Inflammatory macrophage (primary cell): ENCODE results near the gene IPO9.
"Not testable (repeated sequence)": the region's sequence is repeated elsewhere in the genome, so short reads cannot be mapped to it uniquely, and the experiment has no call there.

ENCODE experiments used
- DNase-seq, 2 donors: peaks; one replicate each; pipeline ENCODE4 v3.0.0-alpha.2; 2020 to 2022

Gene IPO9

DNA sequence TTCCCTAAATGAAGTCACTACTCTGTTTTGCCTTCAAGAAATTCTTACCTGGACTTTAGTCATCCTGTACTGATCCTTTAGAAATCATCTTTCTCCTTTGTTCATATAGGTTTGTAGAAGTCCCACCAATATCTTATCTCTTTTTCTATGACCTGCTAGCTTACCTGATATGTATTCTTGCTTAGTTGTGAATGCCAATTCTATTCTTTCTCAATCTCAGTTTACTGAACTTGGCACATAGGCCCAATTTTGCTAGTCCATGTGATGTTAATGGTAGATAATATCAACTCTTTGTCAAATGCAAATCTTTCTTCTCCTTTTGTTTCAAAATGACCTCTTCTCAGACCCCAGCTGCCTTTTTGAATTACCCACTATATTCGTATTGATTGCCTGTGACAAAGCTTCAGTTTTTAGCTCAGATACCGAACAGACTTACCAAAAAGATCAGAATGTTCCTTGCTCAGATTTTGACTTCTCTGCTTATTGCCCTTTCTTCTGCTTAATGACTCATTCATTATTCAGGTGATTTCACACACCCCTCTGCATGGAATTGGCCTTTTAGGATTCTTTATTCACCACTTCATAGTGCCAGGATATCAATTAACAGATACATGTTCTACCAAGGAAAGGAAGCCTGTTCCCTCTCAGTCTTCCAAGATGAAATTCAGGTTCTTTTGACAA, 20.6 kb downstream of the IPO9 start:
- no peak for DNase-seq

DNA sequence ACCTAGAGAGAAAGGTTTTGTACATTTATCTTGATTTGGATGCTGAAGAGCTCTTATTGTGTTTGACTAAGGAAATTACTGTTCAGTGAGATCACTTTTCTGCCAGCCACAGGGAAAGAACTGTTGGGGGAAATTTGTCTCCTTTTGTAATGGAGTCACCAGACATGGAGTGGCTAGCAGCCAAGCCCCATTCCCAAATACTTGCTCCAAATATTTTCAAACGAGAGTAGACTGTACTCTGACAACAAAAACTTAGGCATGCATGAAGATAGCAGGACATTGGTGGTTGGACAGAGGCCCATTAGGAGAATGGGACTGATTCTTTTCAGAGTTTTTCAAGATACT, 21.1 kb downstream of the IPO9 start:
- DNase-seq, result no peak

DNA sequence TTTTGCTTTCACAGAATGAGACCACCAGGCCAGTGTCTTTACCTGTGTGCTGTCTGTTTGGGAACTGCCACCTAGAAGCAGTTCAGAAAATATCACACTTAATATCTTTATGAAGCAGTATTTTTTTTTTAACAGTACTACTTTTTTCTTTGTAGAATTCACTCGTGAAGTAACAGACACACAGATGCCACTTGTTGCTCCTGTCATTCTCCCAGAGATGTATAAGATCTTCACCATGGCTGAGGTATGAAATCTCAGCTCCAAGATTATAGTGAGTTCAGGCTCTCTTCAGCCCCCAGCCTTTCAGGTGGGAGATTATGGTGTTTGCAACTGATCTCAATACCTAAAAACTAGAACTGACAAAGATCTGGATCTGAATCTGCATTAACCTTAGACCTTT, 23.0 kb downstream of the IPO9 start:
- no peak for DNase-seq

DNA sequence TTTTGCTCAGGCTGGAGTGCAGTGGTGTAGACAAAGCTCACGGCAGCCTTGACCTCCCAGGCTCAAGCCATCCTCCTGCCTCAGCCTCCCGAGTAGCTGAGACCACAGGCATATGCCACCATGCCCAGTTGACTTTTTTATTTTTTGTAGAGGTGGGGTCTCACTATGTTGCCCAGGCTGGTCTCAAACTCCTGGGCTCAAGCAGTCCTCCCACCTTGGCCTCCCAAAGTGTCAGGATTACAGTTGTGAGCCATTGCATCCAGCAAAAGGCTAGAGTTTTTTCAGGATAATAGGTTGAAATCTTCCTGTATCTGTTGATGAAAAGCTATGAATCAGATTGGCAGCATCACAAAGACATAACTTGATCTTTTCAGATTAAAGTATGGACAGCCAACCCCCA, 27.8 kb downstream of the IPO9 start:
- DNase-seq, result not testable (repeated sequence)

DNA sequence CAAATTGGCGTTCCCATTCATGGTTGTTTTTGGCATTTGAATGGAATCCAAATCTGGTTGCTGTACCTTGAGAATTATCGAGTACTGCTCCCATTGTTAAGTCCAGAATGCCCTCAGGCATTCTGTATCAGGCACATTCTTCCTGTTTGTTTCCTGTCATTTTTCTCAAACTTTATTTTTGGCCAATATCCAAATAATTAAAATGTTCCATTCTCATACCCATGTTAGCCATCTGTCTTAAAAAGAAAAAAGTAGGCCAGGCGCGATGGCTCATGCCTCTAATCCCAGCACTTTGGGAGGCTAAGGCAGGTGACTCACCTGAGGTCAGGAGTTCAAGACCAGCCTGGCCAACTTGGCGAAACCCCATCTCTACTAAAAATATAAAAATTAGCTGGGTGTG, 30.5 kb downstream of the IPO9 start:
- DNase-seq, result no peak

DNA sequence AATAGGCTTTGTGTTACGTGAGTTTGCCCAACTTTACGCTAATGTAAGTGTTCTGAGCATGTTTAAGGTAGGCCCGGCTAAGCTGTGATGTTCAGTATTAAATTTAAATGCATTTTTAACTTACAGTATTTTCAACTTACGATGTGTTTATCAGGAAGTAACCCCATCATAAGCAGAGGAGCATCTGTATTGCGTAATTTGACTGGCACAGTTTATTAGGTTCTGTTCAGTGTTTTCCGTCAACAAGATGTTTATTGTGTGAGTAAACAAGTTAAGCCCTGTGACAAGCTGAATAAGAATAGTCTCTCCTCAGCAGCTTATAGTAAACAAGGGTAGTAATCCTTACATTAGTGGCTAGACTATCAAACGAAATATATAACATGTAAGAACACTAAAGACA, 32.5 kb downstream of the IPO9 start:
- DNase-seq, result no peak

DNA sequence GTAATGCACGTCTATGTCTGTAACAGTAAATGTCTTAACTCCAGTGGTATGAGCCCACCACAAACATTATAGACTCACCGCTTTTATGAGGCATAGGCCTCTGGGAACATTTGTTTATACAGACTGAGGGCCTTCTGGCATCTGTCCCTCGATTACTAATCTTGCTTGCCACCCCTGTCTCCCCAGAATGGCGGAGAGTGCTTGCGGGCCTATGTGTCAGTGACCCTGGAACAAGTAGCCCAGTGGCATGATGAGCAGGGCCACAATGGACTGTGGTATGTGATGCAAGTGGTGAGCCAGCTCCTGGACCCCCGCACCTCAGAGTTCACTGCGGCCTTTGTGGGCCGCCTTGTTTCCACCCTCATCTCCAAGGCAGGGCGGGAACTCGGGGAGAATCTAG, 41.4 kb downstream of the IPO9 start:
- DNase-seq, result no peak

DNA sequence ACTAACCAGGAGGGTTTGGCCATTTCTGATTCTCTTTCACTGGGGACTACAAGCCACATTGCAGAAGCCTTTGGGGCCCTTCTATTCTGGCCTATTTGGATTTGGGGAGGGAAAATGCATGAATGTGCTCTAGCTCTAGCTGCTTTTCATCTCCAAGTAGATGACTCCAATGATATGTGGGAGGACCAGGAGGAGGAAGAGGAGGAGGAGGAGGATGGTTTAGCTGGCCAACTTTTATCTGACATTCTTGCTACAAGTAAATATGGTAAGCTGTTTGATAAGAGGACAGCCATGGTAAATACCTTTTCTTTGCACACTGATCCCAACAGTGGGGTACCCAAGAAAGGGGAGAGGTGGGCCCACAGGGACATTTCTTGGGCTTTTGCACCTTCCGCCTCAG, 45.7 kb downstream of the IPO9 start:
- no peak for DNase-seq

DNA sequence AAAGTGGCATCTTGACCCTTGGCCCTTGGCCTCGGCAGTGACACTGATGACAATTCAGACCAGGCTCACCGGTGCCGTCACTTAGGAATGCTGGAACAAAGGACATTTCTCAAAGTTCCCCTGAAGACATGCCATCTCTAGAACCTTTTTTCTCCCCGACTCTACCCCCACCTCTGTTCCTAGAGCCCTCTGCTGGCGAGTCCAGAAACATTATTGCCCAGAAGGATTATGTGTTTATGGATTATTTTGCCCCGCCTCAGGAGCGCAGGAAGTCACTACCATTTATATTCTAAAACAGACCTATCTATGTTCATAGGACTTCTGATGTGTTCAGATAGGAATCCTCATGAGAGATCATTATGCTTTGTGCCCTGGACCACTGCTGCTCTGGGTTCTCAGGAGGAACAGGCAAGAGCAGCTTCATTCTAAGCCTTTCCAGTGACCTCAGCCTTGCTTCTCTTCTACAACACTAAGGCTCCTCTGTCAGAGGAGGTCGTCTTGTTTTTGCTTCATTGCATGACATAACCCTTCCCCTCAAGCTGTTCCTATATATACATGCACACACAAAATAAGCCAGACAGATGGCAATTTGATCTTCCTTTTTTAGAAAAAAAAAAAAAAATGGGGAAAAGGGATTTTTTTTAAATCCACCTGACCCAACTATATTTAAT, 47.3 kb downstream of the IPO9 start:
- peak in 1 of 2 donors; percentile 34 for DNase-seq

DNA sequence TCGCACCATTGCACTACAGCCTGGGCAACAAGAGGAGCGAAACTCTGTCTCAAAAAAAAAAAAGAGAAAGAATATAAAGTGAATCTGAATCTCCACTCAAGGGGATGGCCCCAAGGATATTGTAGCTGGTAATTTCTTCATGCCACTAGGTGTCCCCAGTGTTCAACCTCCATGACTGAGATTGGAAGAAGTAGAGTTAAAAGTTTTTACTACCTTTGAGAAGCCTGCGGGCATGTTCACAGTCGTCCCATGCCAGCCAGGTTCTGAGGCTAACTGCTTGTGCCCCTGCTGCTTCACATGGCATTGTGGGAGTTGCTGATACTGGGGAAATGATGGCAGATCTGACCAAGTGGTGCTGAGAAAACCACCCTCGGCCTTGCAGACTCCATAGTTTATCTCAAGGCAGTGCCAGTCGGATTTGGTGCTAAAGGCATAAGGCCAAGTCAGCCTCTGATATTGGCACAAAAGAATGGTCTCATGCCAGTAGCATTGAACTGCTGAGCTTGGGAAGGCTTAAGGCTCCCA, 49.0 kb downstream of the IPO9 start:
- DNase-seq, result peak; percentile 42 to 46

DNA sequence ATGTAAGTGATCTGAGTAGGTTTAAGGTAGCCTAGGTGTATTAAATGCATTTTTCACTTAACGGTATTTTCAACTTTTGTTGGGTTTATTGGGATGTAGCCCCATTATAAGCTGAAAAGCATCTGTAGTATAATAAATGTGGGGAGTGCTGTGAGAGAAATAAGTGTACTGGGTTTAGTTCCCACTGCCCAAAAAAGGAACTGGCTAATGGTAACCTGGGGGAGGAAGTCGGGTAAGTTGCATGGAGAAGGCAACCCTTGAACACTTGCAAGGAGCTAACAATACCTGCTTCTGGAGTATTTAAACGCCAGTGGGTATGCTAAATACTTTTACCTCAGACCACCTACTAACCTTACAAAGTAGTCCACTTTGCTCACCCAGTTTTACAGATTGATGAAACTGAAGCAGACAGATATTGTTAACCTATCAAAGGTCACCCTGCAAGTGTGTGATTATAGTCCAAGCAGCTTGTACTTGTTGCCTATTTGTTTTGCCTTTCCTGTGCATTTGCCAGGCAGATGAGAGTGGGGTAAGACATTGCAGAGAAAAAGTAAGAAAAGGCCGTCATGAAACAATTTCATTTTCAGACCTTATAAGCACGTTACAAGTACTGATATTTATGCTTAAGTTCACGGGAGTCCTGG, 52.1 kb downstream of the IPO9 start:
- DNase-seq, result peak; percentile 30 to 40

DNA sequence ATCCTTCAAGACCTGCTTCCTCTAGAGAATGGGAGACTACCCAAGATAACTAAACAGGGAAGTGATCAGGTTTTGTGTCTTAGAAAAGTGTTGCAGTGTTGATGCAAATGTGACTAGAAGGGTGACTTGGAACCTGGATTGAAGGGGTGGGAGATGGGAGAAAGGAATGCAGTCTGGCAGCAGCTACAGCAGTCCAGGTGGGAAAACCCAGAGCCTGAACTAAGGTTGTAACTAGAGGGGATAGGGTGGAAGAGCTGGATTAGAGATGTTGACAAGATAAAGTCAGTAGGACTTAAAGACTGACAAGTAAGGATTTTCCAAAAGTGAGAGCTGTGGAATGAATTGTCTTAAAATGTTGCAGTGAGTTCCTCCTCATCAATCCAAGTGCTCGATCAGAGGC, 52.7 kb downstream of the IPO9 start:
- no peak for DNase-seq

DNA sequence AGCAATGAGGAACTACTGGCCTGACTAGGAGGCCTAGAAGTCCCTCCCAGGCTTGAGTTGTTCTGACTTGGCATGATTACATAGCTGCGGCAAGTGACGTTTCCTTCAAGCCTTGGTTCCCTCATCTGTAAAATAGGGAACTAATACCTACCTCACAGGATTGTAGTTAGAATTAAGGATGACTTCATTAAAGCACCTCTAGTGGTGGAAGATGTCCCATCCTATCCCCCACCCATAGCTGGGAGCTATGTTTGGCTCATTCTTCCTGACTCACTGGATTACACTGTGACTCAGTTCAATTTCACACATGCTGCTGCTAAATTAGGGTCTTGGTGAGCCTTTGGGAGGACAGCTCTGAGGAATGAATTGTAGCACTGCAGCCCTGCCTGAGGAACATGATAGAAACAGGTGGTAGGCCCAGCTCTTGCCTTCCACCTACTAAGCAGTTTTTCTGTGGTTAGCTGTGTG, 53.7 kb downstream of the IPO9 start:
- DNase-seq, result peak; percentile 93 to 95

DNA sequence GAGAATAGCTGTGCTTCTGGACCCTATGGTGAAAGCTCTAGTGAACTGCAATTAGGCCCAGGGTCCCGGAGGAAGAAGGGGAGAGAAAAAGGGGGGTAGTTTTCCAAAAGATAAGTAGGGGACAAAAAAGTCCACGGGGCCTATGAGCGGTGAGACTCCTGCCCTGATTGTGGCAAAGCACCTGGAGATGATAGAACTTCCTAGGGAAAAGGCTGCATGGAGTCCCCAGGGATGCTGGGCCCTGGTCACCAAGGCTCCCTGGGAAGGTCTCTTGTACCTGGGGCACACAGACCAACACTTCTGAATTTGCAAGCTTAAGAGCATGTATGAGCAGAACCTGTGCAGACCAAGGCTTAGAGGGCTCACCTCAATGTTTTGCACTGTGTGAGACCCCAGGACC, 54.3 kb downstream of the IPO9 start:
- DNase-seq, result no peak

DNA sequence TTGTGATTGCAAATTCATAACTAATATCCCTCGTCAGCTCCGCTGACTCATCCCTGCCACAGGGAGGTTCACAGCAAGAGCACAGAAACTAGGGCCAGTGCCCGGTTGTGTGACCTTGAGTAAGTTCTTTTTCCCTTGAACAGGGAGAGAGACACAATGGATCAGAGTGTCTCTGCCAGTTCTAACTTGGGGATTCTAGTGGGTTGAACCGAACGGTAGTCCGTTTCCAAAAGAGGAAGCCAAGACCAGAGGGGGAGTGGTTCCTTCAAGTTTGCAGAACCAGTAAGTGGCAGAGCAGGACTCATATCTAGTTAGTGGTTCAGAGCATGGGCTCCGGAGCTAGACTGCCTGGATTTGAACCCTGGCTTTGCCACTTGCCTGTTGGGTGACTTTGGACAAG, 54.8 kb downstream of the IPO9 start:
- peak; percentile 74 to 87 for DNase-seq

DNA sequence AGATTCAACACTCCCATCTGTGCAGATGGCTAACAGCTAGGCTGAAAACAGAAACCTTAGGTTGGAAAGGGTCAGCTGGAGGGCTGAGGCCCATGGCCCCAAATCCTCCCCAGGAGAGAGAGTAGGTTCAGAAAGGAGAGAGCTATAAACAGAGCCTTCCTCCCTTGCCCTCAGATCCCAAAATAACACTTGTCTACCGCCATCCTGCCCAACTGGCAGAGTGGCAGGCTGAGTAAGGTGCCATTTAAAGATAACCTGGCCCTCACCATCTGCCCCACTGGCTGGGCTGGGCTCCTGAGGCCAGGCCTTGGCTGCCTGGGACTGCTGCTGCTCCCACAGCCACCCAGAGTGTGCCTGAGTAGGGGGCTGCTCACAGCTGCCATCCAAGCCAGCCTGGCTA, 55.5 kb downstream of the IPO9 start:
- DNase-seq, result no peak

DNA sequence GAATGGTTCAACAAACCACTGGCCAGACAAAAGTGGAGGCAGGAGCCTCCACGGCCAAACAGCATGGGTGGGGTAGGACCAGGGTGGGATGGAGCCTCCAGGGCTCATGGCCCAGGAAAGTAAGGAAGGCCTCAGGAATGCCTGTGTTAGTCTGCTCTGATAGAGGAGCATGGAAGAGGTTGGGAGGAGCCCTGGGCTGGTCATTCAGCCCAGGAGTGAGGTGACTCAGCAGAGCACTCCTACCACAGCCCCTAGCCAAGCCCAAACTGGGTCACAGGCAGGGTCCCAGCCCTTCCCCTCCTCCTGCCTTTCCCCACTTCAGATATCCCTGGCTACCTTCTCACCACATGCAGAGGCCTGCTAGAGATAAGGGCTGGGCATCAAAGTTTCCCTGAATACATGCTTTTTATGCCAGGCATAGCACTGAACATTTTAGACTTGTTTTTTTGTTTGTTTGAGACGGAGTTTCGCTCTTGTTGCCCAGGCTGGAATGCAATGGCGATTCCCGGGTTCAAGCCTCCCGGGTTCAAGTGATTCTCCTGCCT, 56.6 kb downstream of the IPO9 start:
- DNase-seq, result no peak

DNA sequence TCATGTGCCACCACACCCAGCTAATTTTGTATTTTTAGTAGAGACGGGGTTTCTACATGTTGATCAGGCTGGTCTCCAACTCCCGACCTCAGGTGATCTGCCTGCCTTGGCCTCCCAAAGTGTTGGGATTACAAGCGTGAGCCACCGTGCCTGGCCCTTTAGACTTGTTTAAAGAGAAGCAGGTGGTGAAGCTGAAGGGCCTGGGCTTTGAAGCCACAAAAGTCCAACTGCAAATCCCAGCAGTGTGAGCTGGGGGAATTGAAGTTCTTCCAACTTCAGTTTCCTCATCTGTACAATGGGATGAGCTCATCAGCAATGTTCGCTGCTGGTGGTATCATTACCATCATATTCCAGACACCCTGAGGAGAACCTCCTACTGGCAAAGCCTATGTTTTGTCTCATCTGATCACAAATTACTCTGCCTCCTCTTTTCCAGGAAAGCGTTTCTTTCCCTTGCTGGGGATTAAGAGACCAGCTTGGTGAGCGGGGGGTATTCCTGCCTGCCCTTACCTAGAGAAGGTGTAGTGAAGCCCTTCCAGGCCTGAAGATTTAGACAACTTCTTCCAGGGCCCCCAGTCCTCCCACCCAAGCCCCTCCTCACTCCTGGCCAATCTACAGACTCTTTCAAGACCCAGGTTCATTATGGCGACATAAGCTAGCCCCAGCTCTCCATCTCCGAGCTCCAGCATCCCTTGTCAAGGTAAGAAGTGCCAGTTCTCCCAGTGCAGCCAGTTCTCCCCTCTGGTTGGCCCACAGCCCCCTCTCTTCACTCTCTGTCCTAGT, 57.3 kb downstream of the IPO9 start:
- DNase-seq, result no peak

DNA sequence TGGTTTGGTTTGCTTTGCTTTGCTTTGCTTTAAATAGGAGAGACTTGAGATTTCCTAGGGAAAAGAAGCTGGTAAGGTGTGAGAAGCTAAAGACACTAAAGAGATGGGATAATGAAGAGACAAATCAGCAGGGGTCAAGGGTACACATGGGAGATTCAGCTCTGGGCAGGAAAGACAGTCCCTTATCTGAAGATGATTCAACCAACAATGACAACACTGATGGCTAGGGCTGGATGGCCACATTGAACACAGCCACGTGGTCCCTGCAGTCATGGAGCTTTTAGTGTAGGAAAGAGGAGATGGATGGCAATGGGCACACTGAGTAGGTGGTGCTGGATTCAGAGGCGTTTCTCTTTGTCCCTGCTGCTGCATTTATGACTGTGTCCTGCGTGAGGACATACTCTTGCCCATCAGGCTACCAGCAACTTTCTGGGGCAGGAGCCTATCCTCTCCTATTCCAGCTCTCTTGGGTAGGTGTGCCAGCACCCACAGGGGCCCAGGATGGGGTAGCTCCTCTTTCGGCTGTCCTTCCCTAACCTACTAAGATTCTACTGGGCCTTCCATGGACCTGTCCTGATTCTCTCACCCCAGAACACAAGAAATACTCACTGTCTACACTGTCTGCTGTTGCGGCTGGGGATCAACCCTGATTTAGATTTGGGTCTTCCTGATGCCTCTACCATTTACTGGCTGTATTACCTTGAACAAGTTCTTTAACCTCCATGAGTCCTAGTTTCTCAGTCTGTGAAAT, 58.3 kb downstream of the IPO9 start:
- no peak for DNase-seq

DNA sequence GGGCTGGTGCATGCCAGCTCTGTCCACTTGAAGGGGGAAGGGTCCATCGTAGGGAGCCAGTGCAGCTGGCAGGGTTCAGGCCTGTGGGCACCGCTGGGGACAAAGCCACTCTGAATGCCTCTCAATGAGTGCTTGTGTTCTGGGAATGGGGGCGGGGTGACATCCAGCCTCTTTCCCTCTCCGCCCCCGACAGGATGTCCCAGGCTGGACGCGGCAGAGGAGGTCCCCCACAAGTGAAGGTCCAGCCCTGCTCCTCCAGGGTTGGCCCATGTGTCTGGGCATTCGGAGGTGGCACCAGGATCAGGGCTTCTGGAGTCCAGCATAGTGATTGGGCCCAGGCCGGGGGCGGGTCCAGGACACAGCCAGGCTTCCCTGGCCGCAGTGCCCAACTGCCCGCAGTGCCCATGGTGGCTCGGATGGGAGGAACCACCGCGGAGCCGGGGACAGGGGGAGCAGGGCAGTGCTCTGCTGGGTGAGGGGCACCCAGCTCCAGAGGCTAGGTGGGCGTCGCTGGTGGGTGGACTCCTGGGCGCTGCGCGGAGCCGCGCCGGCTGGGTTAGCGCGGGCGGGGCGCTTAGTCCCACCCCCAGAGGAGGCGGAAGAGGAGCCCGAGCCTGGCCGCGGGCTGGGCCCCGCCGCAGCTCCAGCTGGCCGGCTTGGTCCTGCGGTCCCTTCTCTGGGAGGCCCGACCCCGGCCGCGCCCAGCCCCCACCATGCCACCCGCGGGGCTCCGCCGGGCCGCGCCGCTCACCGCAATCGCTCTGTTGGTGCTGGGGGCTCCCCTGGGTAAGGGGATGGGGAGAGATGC, 59.5 kb downstream of the IPO9 start, which contains the start of gene SHISA4:
SHISA4 (plus strand) TSS at position 617 of the 808 bp plus-strand sequence; CDS start at position 714, 97 bp downstream.
- peak; percentile 18 to 33 for DNase-seq
